ENCODE measurements around the gene SURF6.
"Not testable (repeated sequence)": the region's sequence is repeated elsewhere in the genome, so short reads cannot be mapped to it uniquely, and the experiment has no call there.

The SURF6 gene

DNA sequence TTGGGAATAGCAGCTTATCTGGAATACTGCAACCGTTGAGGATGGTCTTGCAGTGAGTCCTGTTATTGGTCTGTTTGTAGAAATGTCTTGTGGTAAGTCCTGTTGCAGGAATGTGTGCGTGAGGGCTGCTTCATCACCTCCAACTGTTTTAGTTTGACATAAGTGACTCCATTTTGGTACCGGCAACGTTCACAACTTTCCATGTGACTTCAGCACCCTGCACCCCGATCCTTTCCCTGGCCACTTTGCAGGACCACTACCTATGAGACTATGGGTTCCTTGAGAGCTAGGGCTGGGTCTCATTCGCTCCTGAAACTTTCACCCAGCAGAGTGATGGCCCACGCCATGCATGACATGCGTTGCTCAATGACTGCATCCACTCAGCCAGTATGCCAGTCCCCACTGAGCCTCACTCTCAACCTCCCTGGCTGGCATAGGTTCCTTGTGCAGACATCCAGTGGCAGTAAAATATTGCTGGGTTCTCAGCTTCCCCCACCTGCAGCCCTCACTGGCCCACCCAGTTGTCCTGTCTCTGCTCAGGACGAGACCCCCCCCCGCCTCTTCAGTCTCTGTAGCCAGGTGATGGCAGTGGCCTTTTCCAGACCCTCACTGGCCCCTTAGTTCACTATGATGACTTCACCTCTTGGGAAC is 8.0 kb downstream of the SURF6 start:
- Mint-ChIP-seq H3K27ac (no peak overlapping the region), H3K4me1 (peaks cover 37% of the 10 kb centered on the region), H3K27me3 (no peaks in the 10 kb centered on the region), H3K9me3 (peaks cover 4 to 6% of the 10 kb centered on the region in 2 donors), H3K4me3 (no peak overlapping the region)
- DNase-seq (no peak), ATAC-seq (no peak)

DNA sequence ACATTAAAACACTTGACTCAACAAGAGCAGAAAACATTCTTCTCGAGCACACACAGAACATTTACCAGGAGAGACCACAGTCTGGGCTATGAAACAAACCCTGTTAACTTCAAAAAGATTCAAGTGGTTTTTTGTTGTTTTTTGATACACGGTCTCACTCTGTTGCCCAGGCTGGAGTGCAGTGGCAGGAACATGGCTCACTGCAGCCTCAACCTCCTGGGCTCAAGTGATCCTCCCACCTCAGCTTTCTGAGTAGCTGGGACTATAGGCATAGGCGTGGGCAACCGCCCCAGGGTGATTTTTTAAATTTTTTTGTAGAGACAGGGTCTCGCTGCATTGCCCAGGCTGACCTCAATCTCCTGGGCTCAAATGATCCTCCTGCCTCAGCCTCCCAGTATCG is 9.0 kb downstream of the SURF6 start:
- not testable (repeated sequence) for DNase-seq, ATAC-seq, H3K27me3 Mint-ChIP-seq, H3K9me3 Mint-ChIP-seq, H3K27ac Mint-ChIP-seq, H3K4me3 Mint-ChIP-seq
- H3K4me1 Mint-ChIP-seq = peaks cover 32% of the 10 kb centered on the region

DNA sequence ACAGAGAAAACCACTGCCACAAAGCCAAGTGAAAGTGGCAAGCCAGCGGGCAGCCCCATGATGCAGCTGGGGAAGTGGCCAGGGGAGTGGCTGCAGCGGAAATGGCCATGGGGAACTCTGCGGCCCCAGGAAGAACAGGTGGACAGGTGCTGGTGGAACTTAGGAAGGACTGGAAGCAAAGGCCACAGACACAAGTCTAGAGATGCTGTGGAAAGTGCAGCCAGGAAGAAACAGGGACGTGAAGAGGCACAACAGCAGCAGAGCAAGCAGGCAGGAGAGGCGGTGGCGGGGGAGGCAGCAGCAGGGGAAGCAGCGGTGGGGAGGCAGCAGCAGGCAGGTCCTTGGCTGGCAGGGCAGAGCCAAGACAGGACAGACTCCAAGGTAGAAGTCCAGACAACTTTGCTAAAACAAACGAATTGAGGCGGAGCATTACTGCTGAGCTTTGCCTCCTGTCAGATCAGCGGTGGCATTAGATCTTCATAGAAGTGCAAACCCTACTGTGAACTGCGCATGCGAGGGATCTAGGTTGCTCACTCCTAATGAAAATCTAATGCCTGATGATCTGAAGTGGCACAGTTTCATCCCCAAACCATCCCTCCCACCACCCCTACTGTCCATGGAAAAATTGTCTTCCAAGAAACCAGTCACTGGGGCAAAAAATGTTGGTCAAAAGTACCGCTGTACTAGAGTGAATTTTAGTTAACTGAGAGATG is 11.8 kb downstream of the SURF6 start:
- H3K9me3 Mint-ChIP-seq = peaks cover 4 to 6% of the 10 kb centered on the region in 2 donors
- H3K27me3 Mint-ChIP-seq = no peaks in the 10 kb centered on the region
- DNase-seq (peak in 1 of 2 donors; percentile 3), ATAC-seq (no peak)
- no peak overlapping the region for H3K4me3 Mint-ChIP-seq
- H3K4me1 Mint-ChIP-seq = peaks cover 15% of the 10 kb centered on the region
- H3K27ac Mint-ChIP-seq = no peak overlapping the region

DNA sequence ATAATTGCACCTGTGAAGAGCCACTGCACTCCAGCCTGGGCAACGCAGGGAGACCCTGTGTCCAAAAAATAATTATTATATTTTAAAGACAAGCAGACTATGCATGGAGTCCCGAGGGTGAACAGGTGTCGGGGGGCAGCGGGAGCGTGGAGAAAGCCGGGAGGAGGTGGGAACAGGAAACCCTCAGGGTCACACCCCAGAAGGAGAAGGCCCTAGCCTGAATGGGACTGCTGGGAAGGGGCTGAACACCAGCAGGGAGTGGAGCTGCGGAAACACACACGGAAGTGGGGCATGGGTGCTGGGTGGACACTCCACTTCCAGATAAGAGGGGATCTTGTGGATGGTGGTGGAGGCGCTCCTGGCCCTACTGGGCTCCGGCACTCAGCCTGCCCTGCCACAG is 12.8 kb downstream of the SURF6 start:
- Mint-ChIP-seq H3K4me3 (no peak overlapping the region), H3K27me3 (no peaks in the 10 kb centered on the region), H3K9me3 (peaks cover 4 to 6% of the 10 kb centered on the region in 2 donors), H3K27ac (peak overlapping the region in 1 of 2 donors; percentile 78), H3K4me1 (peaks cover 9% of the 10 kb centered on the region)
- ATAC-seq = no peak
- peak in 1 of 2 donors; percentile 4 for DNase-seq

DNA sequence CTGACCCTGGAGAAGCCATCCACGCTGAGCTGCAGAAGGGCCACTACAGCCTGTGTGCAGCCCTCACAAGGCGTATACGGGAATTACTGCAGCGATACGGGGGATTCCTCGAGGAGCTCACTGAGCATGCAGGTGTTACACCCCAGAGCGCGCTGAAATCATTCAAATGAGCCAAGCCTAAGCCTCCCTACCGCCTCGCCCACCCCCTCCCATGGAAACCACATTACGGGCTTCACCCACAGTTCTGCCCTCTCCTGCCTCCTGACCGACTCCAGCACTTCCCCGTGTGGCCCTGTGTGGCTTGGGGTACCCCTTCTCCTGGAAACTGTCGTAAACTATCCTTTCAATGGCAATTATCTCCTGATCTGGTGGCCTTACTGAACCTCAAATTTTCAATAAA is 13.3 kb downstream of the SURF6 start:
- ATAC-seq (no peak), DNase-seq (no peak)
- Mint-ChIP-seq H3K4me3 (no peak overlapping the region), H3K9me3 (peaks cover 4 to 6% of the 10 kb centered on the region in 2 donors), H3K27ac (no peak overlapping the region), H3K27me3 (no peaks in the 10 kb centered on the region), H3K4me1 (peaks cover 6% of the 10 kb centered on the region)

DNA sequence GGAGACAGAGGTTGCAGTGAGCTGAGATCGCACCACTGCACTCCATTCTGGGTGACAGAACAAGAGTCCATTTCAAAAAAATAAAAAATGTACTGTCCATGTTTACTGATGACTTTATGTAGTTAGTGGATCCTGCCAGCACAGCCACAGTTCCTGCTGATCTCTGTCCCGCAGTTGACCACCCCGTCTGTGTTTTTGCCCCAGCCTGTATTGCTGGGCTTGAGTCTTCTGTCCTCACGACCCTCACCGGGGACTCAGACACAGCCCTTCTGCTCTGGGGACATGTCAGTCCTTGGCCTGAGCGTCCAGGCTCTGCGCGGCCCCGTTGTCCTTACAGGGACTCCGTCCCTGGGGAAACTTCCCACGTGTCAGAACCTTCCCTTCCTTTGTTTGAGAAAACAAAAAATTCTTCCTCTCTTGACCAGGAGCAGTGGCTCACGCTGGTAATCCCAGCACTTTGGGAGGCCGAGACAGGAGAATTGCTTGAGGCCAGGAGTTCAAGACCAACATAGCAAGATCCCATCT is 14.5 kb downstream of the SURF6 start:
- Mint-ChIP-seq H3K9me3 (peaks cover 4 to 6% of the 10 kb centered on the region in 2 donors), H3K4me1 (peaks cover 6% of the 10 kb centered on the region), H3K27me3 (no peaks in the 10 kb centered on the region), H3K4me3 (no peak overlapping the region), H3K27ac (no peak overlapping the region)
- DNase-seq = no peak
- ATAC-seq = no peak

DNA sequence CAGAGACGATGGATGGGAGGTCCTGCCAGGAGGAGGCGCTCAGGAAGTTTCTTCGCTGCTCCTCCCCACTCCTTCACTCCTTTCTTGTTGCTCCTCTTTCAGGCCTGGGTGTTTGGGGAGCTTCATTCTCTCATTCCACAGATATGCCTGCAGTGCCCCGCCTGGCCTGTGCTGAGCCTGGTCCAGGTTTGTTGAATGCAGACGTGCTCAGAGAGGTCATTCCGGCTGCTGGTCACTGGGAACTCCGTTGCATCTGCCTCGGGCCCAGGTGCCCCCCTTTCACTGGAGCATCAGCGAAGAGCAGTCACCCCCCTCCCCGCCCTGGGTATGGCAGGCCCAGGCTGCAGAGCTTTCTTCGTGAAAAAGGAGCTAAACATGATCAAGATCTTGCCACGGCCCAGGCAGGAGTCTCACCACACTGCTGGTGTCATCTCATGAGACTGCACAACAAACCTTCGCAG is 15.5 kb downstream of the SURF6 start:
- H3K27me3 Mint-ChIP-seq = no peaks in the 10 kb centered on the region
- DNase-seq = no peak
- H3K27ac Mint-ChIP-seq = no peak overlapping the region
- peaks cover 4 to 6% of the 10 kb centered on the region in 2 donors for H3K9me3 Mint-ChIP-seq
- no peak overlapping the region for H3K4me3 Mint-ChIP-seq
- H3K4me1 Mint-ChIP-seq = peaks cover 6% of the 10 kb centered on the region
- no peak for ATAC-seq

DNA sequence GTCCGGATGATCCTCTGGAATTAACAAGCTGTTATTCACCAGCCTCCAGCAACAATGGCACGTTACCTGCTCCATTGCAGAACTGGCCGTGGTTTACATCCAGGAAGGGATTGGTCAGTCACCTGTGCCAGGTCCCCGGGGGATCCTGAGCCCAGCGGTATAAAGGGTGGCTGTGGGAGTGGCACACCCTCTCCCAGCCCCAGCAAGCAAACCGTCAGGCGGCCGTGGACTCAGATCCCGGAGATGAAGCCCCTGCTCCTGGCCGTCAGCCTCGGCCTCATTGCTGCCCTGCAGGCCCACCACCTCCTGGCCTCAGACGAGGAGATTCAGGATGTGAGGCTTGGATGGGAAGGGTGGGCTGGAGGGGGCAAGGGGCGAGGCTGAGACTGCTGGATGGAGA is 18.4 kb downstream of the SURF6 start:
- ATAC-seq, H3K27ac Mint-ChIP-seq, H3K27me3 Mint-ChIP-seq, H3K4me3 Mint-ChIP-seq, H3K9me3 Mint-ChIP-seq, DNase-seq, H3K4me1 Mint-ChIP-seq: not testable (repeated sequence)

DNA sequence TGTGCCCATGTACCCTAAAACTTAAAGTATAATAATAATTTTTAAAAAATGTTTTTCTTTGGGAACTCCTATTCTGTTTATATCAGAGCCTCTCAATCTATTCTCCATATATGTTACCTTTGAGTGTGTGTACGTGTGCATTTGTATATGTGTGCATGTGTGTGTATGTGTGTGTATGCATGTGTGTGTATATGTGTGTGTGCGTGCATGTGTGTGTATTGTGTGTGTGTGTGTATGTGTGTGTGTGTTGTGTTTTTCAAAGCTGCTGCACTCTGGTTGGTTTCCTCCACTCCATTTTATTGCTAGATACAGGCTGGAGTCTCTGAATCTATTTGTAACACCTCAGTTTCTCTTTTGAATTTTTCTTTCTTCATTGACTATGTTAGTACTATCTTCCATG is 20.0 kb downstream of the SURF6 start:
- DNase-seq = no peak
- Mint-ChIP-seq H3K27me3 (no peaks in the 10 kb centered on the region), H3K4me1 (no peaks in the 10 kb centered on the region), H3K27ac (no peak overlapping the region), H3K4me3 (no peak overlapping the region), H3K9me3 (no peaks in the 10 kb centered on the region)
- no peak for ATAC-seq

DNA sequence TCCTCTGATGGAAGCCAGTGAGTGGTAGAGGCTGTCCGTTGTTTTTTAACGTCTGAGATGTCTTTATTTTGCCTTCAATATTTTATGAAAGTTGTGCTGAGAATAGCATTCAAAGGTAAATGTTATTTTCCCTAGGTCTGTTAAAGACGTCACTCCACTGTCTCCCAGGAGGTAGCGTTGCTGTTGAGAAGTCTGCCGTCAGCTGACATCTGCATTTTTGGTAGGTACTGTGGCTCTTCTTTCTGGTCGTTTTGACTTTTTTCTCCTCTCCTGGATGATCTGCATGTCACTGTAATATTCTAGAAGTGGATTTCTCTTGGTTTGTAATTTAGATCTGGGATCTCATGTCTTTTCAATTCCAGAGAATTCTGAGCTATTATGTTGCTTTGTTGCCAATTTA is 26.4 kb downstream of the SURF6 start:
- ATAC-seq (no peak), DNase-seq (no peak)
- no peak overlapping the region for H3K4me3 Mint-ChIP-seq
- no peaks in the 10 kb centered on the region for H3K4me1 Mint-ChIP-seq
- H3K27ac Mint-ChIP-seq = peak overlapping the region in 1 of 2 donors; percentile 37
- H3K27me3 Mint-ChIP-seq = peaks cover 24% of the 10 kb centered on the region
- no peaks in the 10 kb centered on the region for H3K9me3 Mint-ChIP-seq

DNA sequence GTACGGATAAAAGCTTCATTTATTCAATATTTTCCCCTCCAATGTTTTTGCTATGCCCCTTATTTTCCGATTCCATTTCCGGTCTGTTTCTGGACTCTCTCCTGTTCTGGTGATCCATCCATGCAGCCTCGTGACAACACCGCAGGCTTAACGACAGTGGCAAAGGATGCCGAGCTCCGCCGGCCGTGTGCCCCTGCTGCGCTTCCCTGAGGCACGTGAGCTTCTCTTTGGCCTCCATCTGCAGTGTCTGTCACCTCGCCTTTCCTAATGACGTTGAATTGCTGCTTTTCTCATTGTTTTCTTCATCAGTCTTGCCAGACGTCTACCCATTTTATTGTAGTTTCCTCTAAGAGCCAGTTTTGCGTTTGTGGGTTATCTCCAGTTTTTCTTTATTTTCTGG is 28.7 kb downstream of the SURF6 start:
- no peak for ATAC-seq
- peaks cover 24% of the 10 kb centered on the region for H3K27me3 Mint-ChIP-seq
- no peak overlapping the region for H3K4me3 Mint-ChIP-seq
- no peak for DNase-seq
- H3K4me1 Mint-ChIP-seq = no peaks in the 10 kb centered on the region
- H3K27ac Mint-ChIP-seq = no peak overlapping the region
- no peaks in the 10 kb centered on the region for H3K9me3 Mint-ChIP-seq

DNA sequence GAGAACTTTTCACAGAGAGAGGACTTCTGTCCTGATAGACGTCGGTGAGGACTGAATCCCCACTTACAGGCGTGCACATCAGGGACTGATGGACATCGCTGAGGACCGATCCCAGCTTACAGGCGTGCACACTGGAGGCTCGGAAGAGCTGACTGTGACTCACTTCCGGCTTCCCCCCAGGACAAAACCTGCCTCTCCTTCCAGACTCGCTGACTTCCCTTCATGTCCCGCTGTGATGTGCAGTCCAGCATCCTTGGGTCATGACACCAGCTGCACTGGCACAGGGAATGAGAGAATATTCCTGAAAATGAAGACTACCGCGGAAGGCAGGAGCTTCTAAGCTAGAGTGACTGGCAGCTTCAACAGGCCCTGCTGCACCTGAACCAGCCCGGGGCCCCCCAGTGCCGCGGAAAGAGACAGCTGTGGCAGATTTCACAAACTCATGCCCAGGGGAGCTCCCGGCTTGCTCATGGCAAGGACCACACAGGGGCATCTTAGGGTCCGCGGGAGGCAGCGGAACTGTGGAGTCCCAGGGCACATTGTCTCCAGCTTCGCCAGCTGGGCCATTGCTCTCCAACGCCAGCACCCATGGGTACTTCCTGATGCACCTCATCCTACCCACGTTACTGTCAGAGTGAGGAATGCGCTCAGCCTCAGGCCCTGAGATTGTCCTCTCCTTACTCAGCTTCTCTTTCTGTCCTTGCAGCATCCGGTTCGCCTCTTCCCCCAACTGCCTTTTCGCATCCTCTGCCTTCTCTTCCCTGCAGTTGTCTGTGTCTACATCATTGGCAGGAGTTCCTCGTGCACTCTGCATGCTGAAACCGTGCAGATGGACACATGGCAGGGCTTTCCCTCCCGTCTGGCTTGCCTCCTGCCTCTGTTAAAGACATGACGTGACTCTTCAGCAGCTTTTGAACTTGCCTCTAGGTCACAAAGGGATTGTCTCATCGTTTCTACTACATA is 29.5 kb downstream of the SURF6 start:
- no peak for ATAC-seq
- Mint-ChIP-seq H3K27me3 (peaks cover 24% of the 10 kb centered on the region), H3K27ac (no peak overlapping the region), H3K4me3 (no peak overlapping the region), H3K4me1 (no peaks in the 10 kb centered on the region), H3K9me3 (no peaks in the 10 kb centered on the region)
- no peak for DNase-seq

DNA sequence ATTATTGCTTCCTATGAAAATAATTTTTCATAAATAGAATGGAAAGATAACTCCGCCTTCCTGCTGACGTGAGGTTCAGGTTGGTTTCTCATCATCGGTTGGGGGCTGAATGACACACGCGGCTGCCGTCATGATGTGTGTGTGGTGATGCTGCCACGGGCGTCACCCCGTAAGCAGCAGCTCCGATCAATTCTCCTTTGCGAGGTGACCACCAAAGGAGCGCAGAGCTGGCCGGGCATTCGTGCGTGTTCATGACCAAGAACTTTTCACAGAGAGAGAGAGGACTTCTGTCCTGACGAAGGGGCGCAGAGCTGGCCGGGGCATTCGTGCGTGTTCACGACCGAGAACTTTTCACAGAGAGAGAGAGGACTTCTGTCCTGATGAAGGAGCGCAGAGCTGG is 30.3 kb downstream of the SURF6 start:
- Mint-ChIP-seq H3K4me1 (no peaks in the 10 kb centered on the region), H3K4me3 (no peak overlapping the region), H3K27me3 (peaks cover 24% of the 10 kb centered on the region), H3K27ac (no peak overlapping the region), H3K9me3 (no peaks in the 10 kb centered on the region)
- DNase-seq = no peak
- ATAC-seq = no peak

DNA sequence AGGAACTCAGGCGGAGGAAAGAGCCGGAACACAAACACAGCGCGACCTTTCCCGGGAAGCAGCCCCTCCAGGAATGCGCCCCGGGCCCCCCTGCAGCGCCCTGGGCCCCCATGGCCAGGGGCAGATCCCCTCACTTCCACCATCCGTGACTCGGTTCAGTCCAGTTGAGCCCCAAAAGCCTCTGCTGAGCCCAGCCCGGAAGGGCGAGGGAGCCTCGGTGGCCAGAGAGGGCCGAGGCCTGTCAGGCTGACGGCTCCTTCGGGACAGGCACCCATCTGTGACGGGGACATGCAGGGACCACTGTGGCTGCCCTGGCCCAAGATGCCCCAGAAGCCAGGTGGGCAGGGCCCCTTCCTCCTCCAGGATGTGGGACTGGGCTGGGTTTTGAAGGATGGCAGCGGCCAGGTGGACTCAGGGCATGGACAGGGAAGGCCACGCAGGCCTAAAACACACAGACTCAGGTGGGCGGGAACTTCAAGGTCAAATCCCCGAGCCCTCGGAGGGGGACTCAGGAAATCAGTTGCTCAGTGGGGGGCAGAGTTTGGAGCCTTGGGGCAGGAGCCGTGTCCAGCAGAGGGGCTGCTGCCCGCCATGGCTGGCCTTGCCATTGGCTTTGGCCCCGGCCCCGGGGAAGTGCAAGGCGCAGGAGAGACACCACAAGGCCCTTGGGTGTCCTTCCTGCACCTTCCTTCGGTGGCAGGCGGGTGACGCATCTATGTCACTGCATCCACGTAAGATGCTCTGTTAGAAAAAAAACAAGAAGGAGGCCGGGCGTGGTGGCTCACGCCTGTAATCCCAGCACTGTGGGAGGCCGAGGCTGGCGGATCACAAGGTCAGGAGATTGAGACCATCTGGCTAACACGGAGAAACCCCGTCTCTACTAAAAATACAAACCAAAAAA is 31.3 kb downstream of the SURF6 start:
- ATAC-seq (no peak), DNase-seq (no peak)
- H3K9me3 Mint-ChIP-seq = no peaks in the 10 kb centered on the region
- peaks cover 20% of the 10 kb centered on the region for H3K27me3 Mint-ChIP-seq
- no peak overlapping the region for H3K4me3 Mint-ChIP-seq
- H3K27ac Mint-ChIP-seq = peak overlapping the region in 1 of 2 donors; percentile 4
- H3K4me1 Mint-ChIP-seq = no peaks in the 10 kb centered on the region

DNA sequence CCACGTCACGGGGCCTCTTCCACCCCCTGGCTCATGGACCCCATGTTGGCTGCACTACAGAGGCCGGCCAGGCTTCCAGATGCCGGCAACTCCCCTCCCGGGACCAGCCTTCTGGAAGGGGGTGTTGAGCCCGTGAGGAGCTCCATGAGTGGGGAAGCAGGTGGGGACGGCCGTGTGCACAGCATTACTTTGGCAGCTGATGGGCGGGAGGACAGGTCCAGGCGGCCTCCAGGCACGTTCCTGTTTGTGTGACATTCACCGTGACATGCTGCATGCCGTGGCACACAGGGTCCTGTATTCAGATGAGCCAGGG is 31.9 kb downstream of the SURF6 start:
- Mint-ChIP-seq H3K27ac (no peak overlapping the region), H3K27me3 (peaks cover 14% of the 10 kb centered on the region), H3K4me3 (no peak overlapping the region), H3K4me1 (no peaks in the 10 kb centered on the region), H3K9me3 (no peaks in the 10 kb centered on the region)
- DNase-seq (no peak), ATAC-seq (no peak)

All from stimulated activated naive CD8-positive, alpha-beta T cell treated with anti-CD3 and anti-CD28 coated beads, Interleukin-15, amount 100 ng/mL, for 72 hours (primary cell).